GM23248 (cell line): ENCODE results near the gene KLF15. TPM values are rescaled to one million over a fixed set of nuclear protein-coding genes. Genes with fewer than 3 reads are reported as not detected.

ENCODE experiments used
- DNase-seq: peaks from one replicate; pipeline ENCODE4 v3.0.0-alpha.2; 2015
- H2AFZ ChIP-seq: fragments of 200-600 bp; sonication (generic); 2 replicates; pipeline ENCODE4 v1.6.1; 2016; ENCODE audit warnings: antibody characterized with exemption
- H3F3A ChIP-seq: fragments of 200-600 bp; sonication (generic); 2 replicates; pipeline ENCODE4 v1.6.1; 2016; ENCODE audit warnings: mild to moderate bottlenecking, antibody characterized with exemption, mixed run types; ENCODE audit not compliant: insufficient read depth
- H3K27ac ChIP-seq: fragments of 200-600 bp; sonication (generic); 2 replicates; pipeline ENCODE4 v1.5.1; 2016; ENCODE audit warnings: mild to moderate bottlenecking
- H3K27me3 ChIP-seq: fragments of 200-600 bp; sonication (generic); replicated peaks from 2 replicates; pipeline ENCODE4 v1.6.1; 2016; ENCODE audit warnings: mild to moderate bottlenecking; ENCODE audit not compliant: insufficient read depth
- H3K36me3 ChIP-seq: fragments of 200-600 bp; sonication (generic); 2 replicates; pipeline ENCODE4 v1.6.1; 2016; ENCODE audit warnings: low read depth, mild to moderate bottlenecking
- H3K4me1 ChIP-seq: fragments of 200-600 bp; sonication (generic); 2 replicates; pipeline ENCODE4 v1.6.1; 2016; ENCODE audit warnings: mild to moderate bottlenecking; ENCODE audit not compliant: insufficient read depth
- H3K4me2 ChIP-seq: fragments of 200-600 bp; sonication (generic); one replicate; pipeline ENCODE4 v1.6.1; 2016; ENCODE audit warnings: mild to moderate bottlenecking; ENCODE audit not compliant: unreplicated experiment
- H3K4me3 ChIP-seq: fragments of 200-600 bp; sonication (generic); 2 replicates; pipeline ENCODE4 v1.5.1; 2016; ENCODE audit warnings: mild to moderate bottlenecking
- H3K79me2 ChIP-seq: fragments of 200-600 bp; sonication (generic); 2 replicates; pipeline ENCODE4 v1.6.1; 2016; ENCODE audit warnings: mild to moderate bottlenecking; ENCODE audit not compliant: insufficient read depth
- H3K9ac ChIP-seq: fragments of 200-600 bp; sonication (generic); 2 replicates; pipeline ENCODE4 v1.6.1; 2016; ENCODE audit warnings: mild to moderate bottlenecking
- H3K9me2 ChIP-seq: fragments of 200-600 bp; sonication (generic); 2 replicates; pipeline ENCODE4 v1.6.1; 2016; ENCODE audit warnings: mixed run types, mild to moderate bottlenecking, moderate library complexity; ENCODE audit not compliant: insufficient read depth
- H3K9me3 ChIP-seq: fragments of 200-600 bp; sonication (generic); one replicate; pipeline ENCODE4 v1.6.1; 2017; ENCODE audit warnings: low read depth
- H4K20me1 ChIP-seq: fragments of 200-600 bp; sonication (generic); 2 replicates; pipeline ENCODE4 v1.6.0; 2016; ENCODE audit not compliant: insufficient read depth
- EZH2 ChIP-seq: fragments of 200-600 bp; sonication (generic); IDR thresholded peaks from 2 replicates; pipeline ENCODE4 v1.6.1; 2018; ENCODE audit warnings: antibody characterized with exemption, mild to moderate bottlenecking; ENCODE audit not compliant: insufficient read depth, poor library complexity, severe bottlenecking
- EZH2phosphoT487 ChIP-seq: fragments of 200-600 bp; sonication (generic); IDR thresholded peaks from 2 replicates; pipeline ENCODE4 v1.6.1; 2018; ENCODE audit warnings: antibody characterized with exemption, moderate library complexity, mild to moderate bottlenecking, low read depth; ENCODE audit not compliant: insufficient read depth
- WGBS, 2 experiments: methylation state at CpG; one replicate each; pipeline ENCODE4 v1.1.6; 2015 to 2017; ENCODE audit warnings: low lambda C conversion rate in 2 of 2, low coverage in 1 of 2; ENCODE audit errors: missing lambda C conversion rate in 2 of 2; 5-methylcytosine and 5-hydroxymethylcytosine counted together
- in situ Hi-C: fragments of 300-500 bp; cut with MboI; formaldehyde crosslinking; loops from 2 replicates; pipeline ENCODE4 v1.15.0; 2020
- polyA plus RNA-seq: library from polyadenylated mRNA; unstranded; fragments of >200 nt; fragmentation: Nextera tagmentation; extraction: Ambion mirVana; gene quantifications from 2 replicates; pipeline ENCODE4 v1.2.1, GENCODE V29; 2016
- total RNA-seq: library from RNA; depleted of rRNA; stranded (reverse); fragments of >200 nt; shearing (Covaris generic); gene quantifications from 2 replicates; pipeline ENCODE4 v1.2.3, GENCODE V29; 2014; rRNA removed

Gene KLF15
- total RNA-seq (0.13 and 0.54 TPM in 2 replicates), polyA plus RNA-seq (0.14 TPM in 1 of 2 replicates, not detected in the other)

DNA sequence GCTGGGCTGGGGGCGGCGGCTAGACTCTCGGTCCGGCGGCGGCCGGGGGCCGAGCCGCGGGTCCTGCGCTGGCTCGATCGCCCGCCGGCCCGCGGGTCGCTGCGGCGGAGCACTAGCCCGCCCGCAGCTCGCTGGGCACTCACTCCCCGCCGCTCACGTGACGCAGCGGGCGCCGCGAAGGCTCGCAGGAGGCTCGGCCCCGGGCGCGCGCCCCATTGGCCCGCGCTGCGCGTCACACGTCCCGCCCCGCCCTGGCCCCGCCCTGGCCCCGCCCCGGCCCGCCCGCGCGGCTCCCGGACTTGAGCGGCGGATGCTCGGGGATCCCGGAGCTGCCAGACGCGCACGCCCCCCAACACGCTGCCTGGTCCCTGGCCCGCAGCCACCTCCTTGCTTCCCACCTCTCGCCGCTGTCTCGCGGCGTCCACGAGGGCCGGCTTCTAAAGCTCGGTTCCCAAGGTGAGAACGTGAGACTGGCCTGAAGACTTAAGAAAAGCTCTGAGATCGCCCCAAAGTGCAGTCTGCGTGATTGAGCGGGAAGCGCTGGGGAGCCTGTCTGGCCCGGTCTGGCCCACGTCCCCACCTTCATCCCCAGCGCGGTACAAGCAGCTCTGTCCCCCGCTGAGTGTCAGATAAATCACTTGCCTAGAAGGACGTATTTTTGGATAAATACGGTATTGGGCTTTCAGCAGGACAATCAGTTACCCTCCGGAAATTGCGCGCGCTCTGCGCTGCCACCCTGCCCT is at the start of gene KLF15:
Gene KLF15, minus strand, starts transcription at position 114 of the 743 bp plus-strand sequence. CDS start 4,486 bp downstream, outside the sequence.
- Histone ChIP-seq H2AFZ (peak within 1 kb of the TSS; percentile 90), H3K36me3 (no peaks in the 10 kb centered on the region), H3K27me3 (peaks cover 28% of the 10 kb centered on the region), H3K4me1 (0 out of 2 replicates have a peak, but pooled peaks cover 7% of the 10 kb centered on the region), H4K20me1 (no peaks in the 10 kb centered on the region), H3K27ac (no peak within 1 kb of the TSS), H3K9ac (peak within 1 kb of the TSS; percentile 54), H3K79me2 (no peaks in the 10 kb centered on the region), H3F3A (no peaks in the 10 kb centered on the region), H3K9me2 (no peaks in the 10 kb centered on the region), H3K4me3 (peak within 1 kb of the TSS; percentile 75), H3K4me2 (peak within 1 kb of the TSS; percentile 94), H3K9me3 (no peaks in the 10 kb centered on the region)
- WGBS, 2 experiments, result 1% methylated on average over 45 to 79 of the region's 86 CpGs
- DNase-seq, result peak; percentile 95
- TF ChIP-seq EZH2phosphoT487 (no peak), EZH2 (peak; percentile 48)
- in situ Hi-C loops, result no loop called here

DNA sequence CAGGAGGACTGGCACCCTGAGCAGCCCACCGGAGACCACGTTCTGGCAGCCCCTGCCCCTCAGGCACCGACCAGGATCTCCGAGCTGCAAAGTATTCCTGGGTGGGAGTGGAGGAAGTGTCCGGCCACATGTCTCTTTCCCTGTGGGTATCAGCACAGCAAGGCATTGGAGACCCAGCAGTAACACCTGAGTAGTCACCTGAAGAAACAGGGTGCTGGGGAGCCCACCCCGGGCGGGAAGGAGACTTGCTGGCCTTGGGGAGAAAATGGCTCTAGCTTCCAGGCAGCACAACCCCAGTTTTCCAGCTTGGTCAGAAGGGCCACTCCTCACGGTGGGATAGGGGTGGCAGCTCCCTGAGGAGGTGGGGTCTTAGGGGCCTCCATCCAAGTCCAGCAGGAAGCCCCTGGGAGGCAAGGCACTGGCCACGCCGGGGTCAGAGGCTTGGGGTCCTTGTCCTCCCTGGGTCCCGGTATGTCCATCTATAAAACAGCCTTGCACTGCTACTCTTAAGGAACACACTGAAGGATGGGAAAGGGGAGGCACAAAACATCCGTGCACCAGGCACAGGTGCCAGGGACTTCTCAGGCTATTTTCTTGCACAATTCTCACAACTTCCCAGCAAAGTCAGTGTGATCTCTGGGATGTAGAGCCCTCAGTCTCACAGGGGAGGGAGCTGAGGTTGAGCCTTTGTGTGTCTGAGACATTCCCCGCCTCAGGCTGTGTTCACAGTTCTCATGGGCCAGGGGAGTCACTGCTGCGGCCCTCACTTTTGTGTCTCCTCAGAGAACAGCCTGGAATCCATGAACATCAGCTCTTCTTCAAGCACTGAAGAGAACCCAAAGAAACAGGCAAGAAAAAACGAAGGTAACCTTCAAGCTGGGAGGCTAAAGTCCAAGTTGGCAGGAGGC is 49.4 kb upstream of the KLF15 start:
- 53 to 60% methylated on average over 14 to 15 of the region's 15 CpGs for WGBS, 2 experiments
- Histone ChIP-seq H3K4me2 (no peak overlapping the region), H3K4me1 (no peaks in the 10 kb centered on the region), H3K36me3 (no peaks in the 10 kb centered on the region), H3K4me3 (no peak overlapping the region), H3K79me2 (no peaks in the 10 kb centered on the region), H2AFZ (no peak overlapping the region), H3K27me3 (peaks cover 44% of the 10 kb centered on the region), H4K20me1 (no peaks in the 10 kb centered on the region), H3K9me3 (no peaks in the 10 kb centered on the region), H3F3A (no peaks in the 10 kb centered on the region), H3K27ac (no peak overlapping the region), H3K9ac (no peak overlapping the region), H3K9me2 (no peaks in the 10 kb centered on the region)
- DNase-seq, result no peak
- in situ Hi-C loops, result no loop called here
- no peak for TF ChIP-seq EZH2phosphoT487
- no peak for TF ChIP-seq EZH2

DNA sequence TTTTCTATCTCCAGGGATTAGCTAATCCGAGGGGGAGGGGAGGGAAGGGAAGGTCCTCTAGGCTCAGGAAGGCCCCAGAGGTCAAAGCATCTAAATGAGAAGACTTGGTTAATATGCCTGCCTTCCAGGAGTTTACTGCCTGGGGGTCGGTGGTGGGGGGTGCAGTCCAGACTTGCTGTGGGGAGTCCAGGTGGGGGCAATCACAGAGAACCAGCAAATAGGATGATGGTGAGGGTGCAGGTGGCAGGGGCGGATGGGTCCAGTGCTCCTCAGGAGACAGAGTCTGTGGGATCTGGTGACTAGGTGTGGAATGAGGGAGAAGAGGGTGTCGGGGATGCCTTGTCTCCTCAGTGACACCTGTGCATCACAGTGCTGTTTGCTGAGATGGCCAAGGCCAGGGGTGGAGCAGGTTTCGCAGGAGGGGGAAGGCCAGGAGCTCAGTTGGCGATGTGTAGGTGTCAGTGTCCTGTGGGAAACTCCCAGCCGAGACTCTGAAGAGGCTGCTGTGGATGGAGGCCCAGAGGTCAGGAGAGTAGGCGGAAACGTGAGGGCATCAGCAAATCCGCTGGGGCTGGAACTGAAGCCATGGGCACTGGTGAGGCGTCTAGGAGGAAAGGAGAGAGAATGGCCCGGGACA is 45.6 kb upstream of the KLF15 start:
- Histone ChIP-seq H2AFZ (no peak overlapping the region), H3K27ac (no peak overlapping the region), H3F3A (no peaks in the 10 kb centered on the region), H3K79me2 (no peaks in the 10 kb centered on the region), H3K4me1 (no peaks in the 10 kb centered on the region), H3K27me3 (peaks cover 17% of the 10 kb centered on the region), H3K4me3 (no peak overlapping the region), H3K9me3 (no peaks in the 10 kb centered on the region), H4K20me1 (no peaks in the 10 kb centered on the region), H3K9me2 (no peaks in the 10 kb centered on the region), H3K9ac (no peak overlapping the region), H3K36me3 (no peaks in the 10 kb centered on the region), H3K4me2 (no peak overlapping the region)
- DNase-seq, result no peak
- in situ Hi-C loops, result no loop called here
- WGBS, 2 experiments, result 59 to 63% methylated on average over 11 to 12 of the region's 12 CpGs
- TF ChIP-seq EZH2phosphoT487 (no peak), EZH2 (no peak)

DNA sequence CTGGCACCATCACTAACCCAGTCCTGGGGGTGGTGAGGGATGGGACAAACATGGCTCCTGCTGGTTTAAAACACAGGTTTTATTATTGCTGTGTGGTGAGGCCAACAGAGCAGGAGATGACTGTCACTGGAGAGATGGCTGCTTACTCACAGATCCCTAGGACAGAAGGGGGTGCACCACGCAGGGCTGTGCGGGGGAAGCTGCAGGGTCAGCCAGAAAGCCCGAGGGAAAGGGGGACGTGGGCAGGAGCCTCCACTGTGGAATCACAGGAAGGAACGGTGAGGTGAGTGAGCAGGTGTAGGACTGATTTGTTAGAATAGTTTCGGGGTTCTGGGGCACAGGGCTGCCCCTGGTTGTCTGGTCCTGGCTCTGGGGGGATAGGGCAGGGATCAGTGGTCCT is 45.0 kb upstream of the KLF15 start:
- peaks cover 11% of the 10 kb centered on the region for H3K27me3 ChIP-seq
- no peaks in the 10 kb centered on the region for H3K4me1 ChIP-seq
- in situ Hi-C loops, result no loop called here
- DNase-seq, result no peak
- no peaks in the 10 kb centered on the region for H3F3A ChIP-seq
- no peak overlapping the region for H3K27ac ChIP-seq
- no peaks in the 10 kb centered on the region for H4K20me1 ChIP-seq
- H3K9me2 ChIP-seq, result no peaks in the 10 kb centered on the region
- no peak for TF ChIP-seq EZH2
- WGBS, 2 experiments, result 37% methylated on average over 6 of the region's 6 CpGs
- no peaks in the 10 kb centered on the region for H3K79me2 ChIP-seq
- H3K4me3 ChIP-seq, result no peak overlapping the region
- no peaks in the 10 kb centered on the region for H3K36me3 ChIP-seq
- H3K4me2 ChIP-seq, result no peak overlapping the region
- no peak overlapping the region for H2AFZ ChIP-seq
- no peaks in the 10 kb centered on the region for H3K9me3 ChIP-seq
- H3K9ac ChIP-seq, result no peak overlapping the region
